VCaP (cell line): ENCODE results near the gene PLAGL2.
"Not testable (repeated sequence)": the region's sequence is repeated elsewhere in the genome, so short reads cannot be mapped to it uniquely, and the experiment has no call there.

Experiments used
- H3K27ac ChIP-seq: fragments of 450-650 bp; 2 replicates; pipeline ENCODE4 v1.5.1; 2017
- CTCF ChIP-seq: fragments of 450-650 bp; conservative IDR thresholded peaks from 2 replicates; pipeline ENCODE4 v1.5.1; 2017; ENCODE audit warnings: mild to moderate bottlenecking, moderate library complexity

Gene PLAGL2

GRCh38 chr20:32207626-32208498 is at the start of gene PLAGL2, which contains the start of gene POFUT1:
Gene PLAGL2, minus strand, starts transcription at chr20:32207743. Its CDS starts 5,565 bp downstream, at chr20:32202178.
Gene POFUT1, plus strand, starts transcription at chr20:32207880. Its CDS starts 62 bp downstream, at chr20:32207942.
- peak within 1 kb of the TSS; percentile 97 for H3K27ac ChIP-seq
- peak; percentile 33 for TF ChIP-seq CTCF

GRCh38 chr20:32252189-32252588 is 44.6 kb upstream of the PLAGL2 start:
- no peak overlapping the region for H3K27ac ChIP-seq
- TF ChIP-seq CTCF: no peak

GRCh38 chr20:32251470-32251869 is 43.9 kb upstream of the PLAGL2 start:
- H3K27ac ChIP-seq: no peak overlapping the region
- TF ChIP-seq CTCF: no peak

GRCh38 chr20:32249030-32249738 is 41.6 kb upstream of the PLAGL2 start:
- H3K27ac ChIP-seq: no peak overlapping the region
- TF ChIP-seq CTCF: no peak

GRCh38 chr20:32248043-32248442 is 40.5 kb upstream of the PLAGL2 start:
- H3K27ac ChIP-seq: no peak overlapping the region

GRCh38 chr20:32246208-32246607 is 38.7 kb upstream of the PLAGL2 start:
- not testable (repeated sequence) for H3K27ac ChIP-seq

More at GRCh38 chr20:32248043-32248442, 40.5 kb upstream of the PLAGL2 start:
- TF ChIP-seq CTCF: no peak

- no peak overlapping the region for H3K27ac ChIP-seq
- no peak for TF ChIP-seq CTCF
Observed at GRCh38 chr20:32244959-32245358, 37.4 kb upstream of the PLAGL2 start.
